NCI-H774 (cell line): ENCODE measurements around the gene AATF.
"Not testable (repeated sequence)": the region's sequence is repeated elsewhere in the genome, so short reads cannot be mapped to it uniquely, and the experiment has no call there.

Source experiments
- DNase-seq: peaks from one replicate; lab custom pipeline; 2025; lab: John Stamatoyannopoulos, UW

The AATF gene

DNA sequence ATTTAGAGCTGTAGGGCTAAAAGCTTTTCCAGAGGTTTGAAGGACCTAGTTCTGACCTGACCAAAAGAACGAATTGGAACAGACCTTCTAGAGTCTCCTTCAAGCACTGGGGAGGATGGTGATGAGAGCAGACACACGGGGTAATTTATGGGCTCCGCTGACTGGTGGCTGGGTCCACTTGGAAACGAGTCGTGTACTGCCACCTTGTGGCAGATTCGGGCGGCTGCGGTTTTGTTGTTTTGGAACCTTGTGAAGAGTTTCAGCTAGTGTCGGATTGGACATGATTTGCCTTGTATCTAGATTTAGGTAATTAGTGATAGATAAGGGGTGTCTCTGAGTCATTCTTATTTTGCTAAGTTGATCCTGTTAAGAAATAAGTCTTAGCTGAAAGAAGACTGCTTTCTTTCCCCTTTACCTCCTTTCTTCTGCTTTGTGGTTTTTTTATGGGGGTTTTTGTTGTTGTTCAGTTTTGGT lies 98.9 kb downstream of the AATF start:
- peak; percentile 87 for DNase-seq

DNA sequence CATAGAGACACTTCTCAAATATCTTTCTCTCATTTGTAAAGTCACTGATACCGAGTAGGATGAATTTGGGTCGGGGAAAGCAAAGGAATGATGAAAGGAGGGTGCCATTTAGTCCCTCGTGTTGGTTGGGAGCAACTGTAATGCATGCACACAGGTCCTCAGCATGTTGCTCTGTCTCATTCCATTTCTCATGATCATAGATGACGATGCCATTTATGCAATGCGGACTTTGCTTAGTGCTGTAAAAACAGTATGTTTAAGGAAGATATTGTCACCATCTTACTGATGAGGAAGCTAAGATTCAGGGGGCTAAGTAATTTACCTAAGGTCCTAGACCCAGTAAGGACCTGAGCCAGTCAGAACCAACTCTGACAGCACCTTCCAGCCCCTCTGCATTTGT lies 100.1 kb downstream of the AATF start:
- DNase-seq: no peak

DNA sequence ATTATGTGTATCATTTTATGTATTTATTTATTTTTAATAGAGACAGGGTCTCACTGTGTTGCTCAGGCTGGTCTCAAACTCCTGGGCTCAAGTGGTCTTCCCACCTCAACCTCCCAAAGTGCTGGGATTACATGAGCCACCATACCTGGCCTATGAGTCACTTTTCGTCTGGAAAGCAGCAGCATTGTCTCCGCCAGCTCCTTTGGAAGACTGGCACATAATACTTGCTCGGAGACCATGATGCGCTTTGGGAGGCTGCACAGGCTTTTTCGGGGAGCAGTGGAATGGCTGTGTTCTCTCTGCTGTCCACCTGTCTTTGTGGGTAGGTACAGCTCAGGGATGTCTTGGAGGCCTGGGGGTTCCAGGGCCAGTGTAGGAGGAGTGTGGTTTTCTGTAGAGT lies 102.2 kb downstream of the AATF start:
- DNase-seq: no peak

DNA sequence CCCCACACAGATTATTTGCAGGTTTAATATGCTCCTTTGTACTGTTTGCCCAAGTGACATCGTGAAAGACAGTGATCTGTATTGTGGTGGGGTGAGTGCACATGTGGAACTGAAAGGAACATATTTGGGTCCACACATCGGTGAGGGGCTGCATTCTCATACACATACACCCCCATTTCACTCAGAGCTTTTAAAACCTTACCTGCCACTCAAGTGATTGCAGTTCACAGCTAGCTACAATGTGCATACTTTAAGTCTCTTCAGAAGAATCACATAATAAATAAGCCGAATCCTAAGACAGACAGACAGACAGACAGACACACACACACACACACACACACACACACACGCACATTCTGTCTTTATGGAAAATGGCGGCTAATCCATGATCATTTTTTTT lies 102.6 kb downstream of the AATF start:
- DNase-seq: no peak

DNA sequence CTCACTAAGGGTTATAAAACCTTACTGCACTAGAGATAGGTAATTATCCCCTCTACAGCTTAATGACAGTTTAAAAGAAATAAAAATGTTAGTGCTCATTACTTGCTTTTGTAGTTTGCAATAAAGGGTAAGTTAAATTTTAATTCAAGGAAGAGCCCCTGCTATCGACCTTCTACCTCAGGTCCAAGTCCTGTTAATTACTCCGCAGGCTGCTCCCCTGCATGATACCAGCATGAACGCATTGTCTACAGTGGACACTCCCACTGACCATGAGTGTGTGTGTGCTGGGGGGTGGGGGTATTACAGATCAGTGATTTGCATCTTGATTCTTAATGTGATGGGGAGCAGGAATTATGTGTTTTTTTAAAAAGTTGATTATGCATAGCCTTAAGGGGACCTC lies 103.1 kb downstream of the AATF start:
- DNase-seq: no peak

DNA sequence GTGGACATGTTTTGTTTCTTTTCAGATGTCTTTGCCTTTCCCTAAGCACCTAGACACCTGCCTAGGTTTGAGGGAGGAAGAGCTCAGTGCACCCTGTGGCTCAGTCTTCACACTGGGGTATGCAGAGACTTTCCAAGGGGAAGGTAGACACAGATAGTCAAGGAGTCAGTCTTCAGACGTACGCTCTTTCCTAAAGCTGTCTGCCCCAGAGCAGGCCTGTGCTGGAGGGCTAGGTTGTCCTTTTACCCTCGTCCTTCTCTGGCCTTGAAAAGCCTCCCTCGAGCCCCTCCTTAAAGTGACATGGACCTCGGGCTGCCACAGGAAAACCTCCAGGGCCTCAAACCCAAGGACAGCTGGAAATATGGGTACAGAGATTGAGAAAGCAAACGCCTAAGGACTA lies 103.7 kb downstream of the AATF start:
- DNase-seq: no peak

DNA sequence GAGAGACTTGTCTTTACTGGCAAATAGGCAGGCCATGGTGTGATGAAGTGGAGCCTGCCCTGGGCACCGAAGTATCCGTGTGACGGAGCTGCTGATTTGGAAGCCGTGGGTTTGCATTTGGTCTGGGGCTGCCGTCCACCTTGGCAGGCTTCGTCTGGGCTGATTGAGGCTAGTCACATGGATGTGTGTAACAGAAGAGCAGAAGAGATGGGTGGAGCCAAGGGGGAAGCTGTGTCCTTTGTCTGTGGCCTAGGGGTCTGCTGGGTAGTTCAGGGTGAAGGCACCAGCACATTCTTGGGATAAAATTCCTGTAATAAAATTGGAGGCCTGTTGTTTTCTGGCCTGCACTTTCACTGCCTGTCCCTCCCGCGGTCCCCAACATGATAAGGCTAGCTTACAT lies 106.1 kb downstream of the AATF start:
- no peak for DNase-seq

DNA sequence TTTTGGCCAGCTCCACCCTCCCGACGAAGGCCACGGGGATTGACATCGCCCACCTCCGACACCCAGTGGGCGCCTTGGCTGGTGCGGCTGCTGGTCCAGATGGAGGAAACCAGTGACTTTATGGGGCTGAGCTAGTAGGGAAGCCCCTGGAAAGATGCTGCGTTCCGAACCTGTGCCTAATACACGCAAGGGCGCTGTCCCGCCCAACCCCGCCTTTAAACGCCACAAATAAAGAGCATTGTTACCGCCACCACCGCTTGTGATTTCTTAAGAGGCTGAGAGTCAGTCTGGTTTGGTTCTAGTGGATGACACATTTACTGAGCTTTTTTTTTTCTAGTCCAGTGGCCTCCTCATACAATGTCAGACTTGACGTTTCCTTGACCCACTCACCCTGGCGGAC lies 107.9 kb downstream of the AATF start:
- DNase-seq: no peak

DNA sequence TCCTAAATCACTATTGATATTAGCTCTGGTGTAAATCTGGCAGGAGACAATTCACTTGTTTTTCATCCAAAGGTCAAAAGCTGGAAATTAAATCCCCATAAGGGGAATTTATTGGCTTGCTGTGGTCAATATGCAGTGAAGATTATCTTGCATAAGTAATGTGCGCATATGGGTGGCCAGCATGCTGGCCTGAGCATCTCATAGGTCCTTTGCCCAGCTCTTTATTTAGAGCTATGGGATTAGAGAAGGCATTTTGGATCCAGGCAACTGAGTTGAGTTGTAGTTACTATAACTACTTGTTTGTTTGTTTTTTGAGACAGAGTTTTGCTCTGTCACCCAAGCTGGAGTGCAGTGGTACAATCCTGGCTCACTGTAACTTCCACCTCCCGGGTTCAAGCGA lies 110.7 kb downstream of the AATF start:
- no peak for DNase-seq

DNA sequence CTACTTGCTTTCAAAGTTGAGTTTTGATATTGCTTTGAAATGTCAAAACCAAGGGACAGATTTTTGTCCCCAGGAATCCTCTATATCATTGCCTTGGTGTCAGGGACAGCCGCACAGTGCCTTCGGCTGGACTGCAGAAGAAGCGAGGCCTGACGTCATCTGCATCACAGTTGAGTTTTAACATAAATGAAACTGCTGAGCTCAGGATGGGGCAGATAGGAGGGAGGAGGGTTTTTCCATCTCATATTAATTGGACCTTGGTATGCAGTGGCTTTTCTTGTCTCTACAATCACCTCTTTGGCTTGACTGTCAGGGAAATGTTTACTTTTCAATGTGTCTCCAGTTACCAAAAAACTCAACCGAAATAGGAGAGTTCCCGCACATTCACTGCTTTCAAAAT lies 111.3 kb downstream of the AATF start:
- DNase-seq: no peak

DNA sequence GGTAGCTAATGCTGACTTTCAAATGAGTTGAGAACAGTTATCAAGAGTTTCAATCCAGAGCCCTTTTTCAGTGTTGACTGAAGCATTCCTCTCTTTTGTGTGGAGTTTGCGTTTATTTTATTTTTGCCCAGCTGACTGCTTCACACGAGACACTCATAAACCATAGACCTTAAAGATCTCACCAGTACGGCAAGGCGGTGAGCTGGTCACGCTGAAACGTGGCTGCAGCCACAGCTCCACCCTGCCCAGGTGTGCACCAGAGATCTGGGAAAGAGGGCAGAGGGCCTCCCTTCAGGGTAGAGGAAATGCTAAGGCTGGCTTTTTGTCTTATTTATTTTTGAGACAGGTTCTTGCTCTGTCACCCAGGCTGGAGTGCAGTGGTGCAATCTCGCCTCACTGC lies 112.2 kb downstream of the AATF start:
- DNase-seq: no peak

DNA sequence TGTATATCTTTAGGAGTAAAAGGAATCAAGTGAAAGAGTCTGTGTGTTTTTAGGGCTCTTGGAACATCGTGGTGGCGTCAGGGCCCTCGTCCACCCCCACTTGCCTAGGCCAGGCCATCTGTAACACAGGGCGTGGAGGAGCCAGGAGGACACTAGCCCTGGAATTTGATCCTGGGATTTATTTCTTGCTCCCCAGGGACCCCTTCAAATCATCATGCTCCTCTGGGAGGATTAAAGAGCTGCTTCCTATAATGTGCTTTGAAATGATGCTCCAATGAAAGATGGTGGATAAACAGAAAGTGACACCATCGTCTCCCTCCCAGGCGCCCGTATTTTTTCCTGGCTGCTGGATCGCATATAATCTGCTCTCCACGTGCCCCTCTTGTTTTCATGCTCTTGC lies 113.3 kb downstream of the AATF start:
- DNase-seq: no peak

DNA sequence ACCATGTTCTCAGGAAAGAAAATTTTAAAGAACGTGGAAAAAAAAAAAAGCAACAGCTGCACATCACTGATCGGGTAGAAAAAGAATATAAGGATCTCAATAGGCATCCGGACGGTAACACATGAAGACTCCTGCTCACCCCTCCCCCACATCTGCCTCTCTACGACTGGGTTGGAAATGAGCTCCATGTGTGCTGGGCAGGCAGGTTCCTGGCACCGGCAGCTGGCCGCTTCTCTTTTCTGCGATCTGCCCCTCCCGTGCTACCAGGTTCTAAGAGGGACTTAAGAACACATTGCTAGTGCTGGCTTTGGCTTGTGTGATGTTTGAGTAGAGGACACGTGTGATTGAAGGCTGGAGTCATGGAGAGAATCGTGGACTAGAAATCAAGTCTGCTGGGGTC lies 115.5 kb downstream of the AATF start:
- DNase-seq: no peak

DNA sequence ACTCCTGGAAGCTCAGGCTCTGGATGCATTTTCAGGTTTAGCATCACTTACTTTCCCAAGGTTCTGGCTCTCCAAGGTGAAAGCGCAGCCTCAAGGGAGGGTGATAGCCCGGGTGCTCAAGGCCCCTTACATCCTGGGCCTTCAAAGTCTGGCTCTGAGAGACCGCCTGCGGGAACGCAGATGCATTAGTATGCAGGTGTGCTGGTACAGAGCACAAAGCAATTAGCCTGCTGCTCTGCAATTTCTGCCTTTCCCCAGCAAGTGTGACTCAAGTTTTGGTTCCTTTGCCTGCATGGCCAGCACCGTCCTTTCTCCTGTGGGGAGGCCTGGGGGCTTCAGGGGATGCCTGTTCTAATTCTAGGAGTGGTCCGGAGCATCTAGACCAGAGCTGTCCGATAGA lies 116.2 kb downstream of the AATF start:
- no peak for DNase-seq

DNA sequence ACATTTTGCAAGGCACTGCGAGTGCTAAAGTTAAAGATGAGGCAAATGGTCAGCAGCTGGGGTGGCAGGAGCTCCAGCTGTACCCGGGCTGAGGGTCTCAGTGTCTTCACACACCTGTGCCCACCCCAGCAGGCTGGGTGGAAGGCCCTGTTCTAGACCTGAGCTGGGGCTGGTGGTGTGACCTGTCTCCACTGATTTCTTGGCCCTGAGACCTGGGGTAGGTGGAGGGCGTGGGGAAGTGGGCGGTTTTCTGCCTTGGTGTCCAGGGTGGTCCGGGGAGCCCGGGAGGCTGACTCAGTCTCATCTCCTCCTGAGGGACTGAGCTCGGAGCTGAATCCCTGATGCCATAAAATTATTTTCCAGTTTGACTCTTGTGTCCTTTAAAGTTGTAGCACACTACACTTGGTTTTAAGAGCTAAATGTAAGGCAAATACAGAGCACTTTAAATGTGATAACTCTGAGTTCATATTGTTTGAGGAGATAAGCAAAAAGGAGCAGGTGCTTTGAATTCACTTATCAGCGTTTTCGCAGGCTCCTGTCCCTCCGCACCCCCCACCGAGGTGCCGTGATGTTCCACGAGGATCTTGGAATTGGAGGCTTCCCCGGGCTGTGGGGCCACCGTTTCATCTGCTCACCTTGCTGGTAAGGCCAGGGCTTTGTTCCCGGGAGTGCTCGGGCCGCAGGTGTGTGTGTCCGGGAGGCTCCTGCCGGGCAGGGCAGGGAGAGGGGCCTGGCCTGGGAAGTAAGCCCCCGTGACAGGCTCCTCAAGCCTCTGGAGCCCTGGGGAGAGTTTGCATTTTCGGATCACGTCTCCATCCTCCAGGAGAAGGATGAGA lies 117.0 kb downstream of the AATF start:
- DNase-seq: no peak

DNA sequence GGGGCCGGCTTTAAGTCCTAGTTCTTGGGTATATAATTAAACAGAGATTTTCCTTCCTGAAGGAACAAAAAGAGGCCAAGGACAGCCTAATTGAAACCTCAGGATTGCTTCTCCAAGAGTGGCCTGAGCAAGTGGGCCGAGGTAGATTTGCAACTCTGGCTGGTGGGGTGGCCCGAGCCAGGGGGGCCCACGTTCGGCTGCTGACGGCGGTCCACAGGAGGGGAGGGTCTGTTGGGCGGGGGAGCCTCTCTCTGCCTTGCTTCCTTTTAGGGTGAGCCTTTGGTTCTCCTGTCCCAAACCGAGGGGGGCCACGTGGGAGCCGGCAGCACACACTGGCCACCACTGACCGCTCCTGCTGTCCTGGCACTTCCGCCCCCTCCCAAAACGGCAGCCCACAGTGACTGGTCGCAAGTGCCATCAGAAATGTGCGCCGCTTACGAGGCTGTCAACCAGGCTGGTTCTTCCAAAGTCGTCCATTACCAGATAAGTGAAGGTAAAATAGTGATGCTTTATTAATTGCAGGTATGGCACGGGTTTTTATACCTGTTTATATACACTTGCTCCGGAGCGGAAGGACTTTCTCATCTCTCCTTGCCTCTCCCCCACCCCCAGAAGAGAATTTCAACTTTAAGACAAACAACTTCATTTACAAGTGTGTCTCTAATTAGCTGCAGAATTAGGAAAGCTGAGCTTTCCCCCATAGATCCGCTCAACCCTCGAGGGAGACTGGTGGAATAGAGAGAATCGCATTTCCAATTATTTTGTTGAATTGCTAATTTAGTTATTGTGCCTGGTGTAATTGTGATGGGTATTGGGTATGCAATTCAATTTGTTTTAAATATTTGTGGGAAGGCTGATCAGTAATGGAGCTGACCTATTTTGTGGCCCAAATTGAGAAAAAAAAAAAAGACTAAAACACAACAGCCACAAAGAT lies 117.8 kb downstream of the AATF start:
- no peak for DNase-seq

DNA sequence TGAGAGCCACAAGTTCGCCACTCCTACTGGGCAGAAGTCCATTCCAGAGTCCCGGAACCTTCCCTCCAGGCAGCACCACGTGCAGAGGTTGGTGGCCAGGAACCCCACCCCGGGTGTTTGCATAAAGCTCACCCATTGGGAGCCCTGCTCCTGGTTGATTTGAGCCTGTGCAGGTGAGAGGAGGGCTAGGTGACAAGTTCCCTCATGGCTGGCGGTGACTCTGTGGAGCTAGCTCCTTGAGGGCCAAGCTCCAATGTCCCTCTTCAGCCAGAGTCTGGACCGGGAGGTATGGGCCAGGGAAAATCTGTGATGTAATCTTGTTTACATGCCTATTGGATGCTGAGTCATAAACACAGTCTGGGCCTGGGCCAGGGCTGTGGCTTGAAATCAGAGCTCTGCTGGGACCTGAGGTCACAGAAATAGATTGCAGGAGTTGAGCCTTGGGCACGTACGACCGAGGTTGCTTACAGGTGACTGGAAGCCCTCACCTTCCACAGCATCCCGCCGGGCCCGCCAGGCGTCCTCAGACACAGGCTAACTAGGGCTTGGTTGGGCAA lies 118.9 kb downstream of the AATF start:
- DNase-seq: peak; percentile 44

DNA sequence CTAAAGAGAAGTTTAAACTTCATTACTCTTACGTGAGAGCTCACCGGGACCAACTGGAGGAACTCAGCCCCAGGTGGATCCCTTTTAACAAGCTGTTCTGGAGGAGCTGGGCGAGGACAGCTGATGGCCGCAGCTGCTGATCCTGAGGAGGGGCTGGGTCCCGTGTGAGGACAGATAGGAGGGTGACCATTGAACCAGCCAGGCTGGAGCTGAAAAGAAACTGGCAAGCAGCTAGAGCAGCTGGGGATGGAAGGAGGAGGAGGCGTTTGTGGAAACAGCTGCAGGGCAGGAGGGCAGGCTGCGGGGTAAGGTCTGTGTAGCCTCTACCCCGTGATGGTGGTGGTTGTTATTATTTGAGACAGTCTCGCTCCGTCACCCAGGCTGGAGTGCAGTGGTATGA lies 119.5 kb downstream of the AATF start:
- DNase-seq: no peak

DNA sequence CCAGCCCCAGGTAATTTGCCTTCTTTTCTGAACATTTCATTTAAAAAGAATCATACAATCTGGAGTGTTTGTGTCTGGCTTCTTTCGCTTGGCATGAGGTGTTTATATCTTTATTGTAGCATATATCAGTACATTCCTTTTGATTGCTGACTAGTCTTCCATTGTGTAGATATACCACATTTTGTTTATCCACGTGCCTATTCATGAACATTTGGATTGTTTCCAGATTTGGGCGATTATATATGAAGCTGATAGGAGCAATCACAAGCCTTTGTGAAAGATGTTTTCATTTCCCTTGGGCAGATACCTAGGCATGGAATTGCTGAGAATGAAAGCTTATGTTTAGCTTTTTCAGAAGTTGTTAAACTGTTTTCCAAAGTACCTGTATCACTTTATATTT lies 120.3 kb downstream of the AATF start:
- no peak for DNase-seq

DNA sequence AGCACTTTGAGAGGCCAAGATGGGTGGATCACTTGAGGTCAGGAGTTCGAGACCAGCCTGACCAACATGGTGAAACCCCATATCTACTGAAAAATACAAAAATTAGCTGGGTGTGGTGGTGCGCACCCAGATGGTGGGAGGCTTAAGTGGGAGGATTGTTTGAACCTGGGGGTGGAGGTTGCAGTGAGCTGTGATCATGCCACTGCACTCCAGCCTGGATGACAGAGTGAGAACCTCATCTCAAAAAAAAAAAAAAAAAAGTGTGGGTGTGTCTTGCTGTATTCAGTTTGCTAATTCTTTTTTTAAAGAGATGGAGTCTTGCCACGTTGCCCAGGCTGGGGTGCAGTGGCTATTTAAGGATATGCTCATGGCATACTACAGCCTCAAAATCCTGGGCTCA lies 124.7 kb downstream of the AATF start:
- DNase-seq: not testable (repeated sequence)

DNA sequence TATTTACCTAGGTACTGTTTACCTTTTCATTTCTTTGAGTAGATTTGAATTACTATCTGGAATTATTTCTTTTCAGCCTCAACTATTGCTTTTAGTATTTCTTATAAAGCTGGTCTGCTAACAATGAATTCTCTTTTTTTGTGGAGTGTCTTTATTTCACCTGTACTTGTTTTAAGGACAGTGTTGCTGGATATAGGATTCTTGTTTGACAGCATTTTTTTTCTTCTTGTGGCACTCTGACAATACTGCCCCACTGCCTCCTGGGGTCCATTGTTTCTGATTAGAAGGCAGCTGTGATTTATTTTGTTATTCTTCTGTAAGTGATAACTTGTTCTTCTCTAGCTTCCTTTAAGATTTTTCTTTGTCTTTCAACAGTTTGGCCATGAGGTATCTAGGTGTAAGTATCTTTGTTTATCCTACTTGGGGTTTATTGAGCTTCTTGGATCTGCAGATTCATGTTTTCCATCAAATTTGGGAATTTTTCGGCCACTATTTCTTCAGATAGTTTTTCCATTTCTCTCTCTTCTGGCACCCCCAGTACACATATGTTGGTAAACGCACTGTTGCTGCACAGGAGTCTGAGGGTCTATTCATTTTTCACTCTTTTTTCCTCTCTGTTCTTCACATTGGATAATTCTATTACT lies 130.4 kb downstream of the AATF start:
- DNase-seq: no peak

DNA sequence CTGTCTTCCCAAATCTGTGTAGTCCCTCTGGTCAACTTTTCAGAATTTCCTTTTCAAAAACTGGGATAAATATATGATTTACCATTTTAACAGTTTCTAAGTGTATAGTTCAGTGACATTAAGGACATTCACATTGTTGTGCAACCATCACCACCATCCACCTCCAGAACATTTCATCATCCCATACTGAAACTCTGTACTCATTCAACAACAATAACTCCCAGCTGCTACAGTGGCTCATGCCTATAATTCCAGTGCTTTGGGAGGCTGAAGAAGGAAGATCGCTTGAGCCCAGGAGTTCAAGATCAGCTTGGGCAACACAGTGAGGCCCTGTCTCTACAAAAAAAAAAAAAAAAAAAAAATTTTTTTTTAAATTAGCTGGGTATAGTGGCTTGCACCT lies 131.0 kb downstream of the AATF start:
- no peak for DNase-seq
